Central memory CD4-positive, alpha-beta T cell (primary cell): ENCODE results near the gene CYP4F2.
A peak's percentile ranks its signal among the peaks of the same experiment; 100 is the strongest.
"Not testable (repeated sequence)": the region's sequence is repeated elsewhere in the genome, so short reads cannot be mapped to it uniquely, and the experiment has no call there.

Experiments
- DNase-seq: peaks from one replicate; pipeline ENCODE4 v3.0.0; 2022

CYP4F2 gene

DNA sequence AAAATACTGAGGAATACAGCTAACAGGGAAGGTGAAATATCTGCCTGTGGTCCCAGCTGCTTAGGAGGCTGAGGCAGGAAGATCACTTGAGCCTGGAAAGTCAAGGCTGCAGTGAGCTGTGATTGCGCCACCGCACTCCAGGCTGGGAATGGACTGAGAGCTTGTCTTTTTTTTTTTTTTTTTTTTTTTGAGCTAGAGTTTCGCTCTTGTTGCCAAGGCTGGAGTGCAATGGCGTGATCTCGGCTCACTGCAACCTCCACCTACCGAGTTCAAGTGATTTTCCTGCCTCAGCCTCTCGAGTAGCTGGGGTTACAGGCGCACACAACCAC, 54.0 kb downstream of the CYP4F2 start:
- DNase-seq: not testable (repeated sequence)

DNA sequence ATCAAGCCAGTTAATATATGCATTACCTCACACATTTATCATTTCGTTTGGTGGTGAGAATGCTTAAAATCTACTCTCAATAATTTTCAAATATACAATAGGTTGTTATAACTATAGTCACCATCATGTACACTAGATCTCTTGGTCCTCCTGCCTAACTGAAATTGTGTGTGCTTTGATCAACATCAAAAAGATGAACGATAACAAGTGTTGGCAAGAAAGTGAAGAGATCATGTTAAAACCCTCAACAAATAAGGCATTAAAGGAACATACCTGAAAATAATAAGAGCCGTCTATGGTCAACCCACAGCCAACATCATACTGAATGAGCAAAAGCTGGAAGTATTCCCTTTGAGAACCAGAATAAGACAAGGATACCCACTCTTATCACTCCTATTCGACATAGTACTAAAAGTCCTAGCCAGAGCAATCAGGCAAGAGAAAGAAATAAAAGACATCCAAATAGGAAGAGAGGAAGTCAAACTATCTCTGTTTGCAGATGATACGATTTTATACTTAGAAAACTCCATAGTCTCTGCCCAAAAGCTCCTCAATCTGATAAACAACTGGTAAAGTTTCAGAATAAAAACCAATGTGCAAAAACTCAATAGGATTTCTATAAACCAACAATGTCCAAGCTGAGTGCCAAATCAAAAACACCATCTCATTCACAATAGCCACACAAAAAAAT, 54.5 kb downstream of the CYP4F2 start:
- peak; percentile 5 for DNase-seq

DNA sequence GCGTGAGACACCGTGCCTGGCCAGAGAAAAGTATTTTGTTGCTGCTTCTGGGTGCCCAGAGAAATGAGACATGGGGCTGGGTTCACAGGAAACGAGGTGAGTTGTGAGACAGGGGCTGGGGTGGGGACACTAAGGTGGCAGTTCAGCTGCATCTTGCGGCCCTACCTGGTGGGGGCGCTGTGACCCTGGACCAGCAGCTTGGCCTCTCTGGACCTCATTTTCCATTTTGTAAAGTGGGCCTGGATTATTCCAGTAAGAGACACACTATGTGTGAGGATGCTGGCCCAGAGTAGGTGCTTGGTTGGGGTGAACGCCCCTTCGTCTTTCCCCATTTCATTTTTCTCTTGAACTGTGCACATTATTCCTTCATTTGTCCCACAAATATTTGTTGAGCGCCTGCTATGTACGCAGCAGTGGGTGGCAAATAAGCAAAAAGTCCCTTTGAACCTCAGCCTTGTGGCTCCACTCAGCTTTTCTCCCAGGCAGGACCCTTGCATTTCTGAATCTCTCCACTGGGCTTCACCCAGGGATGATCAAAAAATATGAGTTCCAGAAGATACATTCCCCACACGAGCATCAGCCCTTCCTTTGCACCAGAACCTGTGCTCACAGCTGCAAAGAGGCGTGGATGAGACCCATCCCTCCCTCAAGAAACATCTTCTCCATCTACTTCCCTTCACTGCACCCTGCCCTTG, 55.9 kb downstream of the CYP4F2 start:
- DNase-seq: no peak

DNA sequence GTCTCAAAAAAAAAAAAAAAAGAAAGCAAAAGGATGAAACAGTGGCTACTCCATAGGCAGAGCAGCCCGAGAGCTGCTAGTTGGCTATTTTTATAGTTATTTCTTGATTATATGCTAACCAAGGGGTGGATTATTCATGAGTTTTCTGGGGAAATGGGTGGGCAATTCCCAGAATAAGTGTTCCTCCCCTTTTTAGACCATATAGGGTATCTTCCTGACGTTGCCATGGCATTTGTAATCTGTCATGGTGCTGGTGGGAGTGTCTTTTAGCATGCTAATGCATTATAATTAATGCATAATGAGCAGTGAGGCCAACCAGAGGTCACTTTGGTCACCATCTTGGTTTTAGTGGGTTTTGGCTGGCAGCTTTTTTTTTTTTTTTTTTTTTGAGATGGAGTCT, 57.0 kb downstream of the CYP4F2 start:
- no peak for DNase-seq

DNA sequence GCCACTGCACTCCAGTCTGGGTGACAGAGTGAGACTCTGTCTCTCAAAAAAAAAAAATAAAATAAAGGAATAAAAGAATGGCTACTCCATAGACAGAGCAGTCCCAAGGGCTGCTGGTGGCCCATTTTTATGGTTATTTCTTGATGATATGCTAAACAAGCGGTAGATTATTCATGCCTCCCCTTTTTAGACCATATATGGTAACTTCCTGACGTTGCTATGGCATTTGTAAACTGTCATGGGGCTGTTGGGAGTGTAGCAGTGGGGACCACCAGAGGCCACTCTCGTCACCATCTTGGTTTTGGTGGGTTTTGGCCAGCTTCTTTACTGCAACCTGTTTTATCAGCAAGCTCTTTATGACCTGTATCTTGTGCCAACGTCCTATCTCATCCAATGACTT, 58.0 kb downstream of the CYP4F2 start:
- not testable (repeated sequence) for DNase-seq

DNA sequence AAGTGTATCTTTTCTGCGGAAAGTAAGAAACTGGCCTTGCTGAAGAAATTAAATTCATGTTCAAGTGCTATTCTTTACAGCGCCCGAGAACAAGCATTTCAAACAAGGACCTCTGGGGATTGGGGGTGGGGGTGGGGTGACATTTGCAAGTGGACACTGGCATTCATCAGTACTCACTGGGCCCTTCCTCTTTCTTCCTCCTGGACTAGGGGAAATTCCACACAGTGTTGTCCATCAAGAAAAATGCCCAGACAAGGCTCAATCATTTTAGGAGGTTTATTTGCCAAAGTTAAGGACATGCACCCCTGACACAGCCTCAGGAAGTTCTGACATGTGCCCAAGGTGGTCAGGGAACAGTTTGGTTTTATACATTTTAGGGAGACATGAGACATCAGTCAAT, 59.5 kb downstream of the CYP4F2 start:
- DNase-seq: no peak

DNA sequence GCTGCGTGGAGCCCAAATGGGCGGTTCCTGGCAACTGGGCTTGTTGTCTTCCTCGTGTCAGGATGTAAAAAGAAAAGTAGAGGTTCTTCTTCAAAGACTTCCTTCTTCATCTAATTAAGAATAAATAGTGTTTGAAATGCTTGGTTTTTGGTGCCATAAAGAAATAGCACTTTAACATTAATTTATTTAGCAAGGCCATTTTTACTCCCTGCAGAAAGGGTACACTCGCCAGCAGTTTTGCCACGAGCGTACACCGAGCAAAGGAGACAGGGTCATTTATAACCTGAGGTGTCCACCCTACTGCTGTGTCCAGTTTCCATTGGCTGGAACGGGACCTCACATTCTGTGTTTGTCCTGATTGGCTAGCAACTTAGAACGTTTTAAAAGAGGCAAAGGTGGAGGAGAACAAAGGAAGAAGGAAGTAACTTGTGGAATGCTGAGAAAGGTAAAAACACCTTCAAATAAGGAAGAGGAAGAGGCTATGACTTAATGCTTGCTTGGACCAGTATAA, 60.6 kb downstream of the CYP4F2 start:
- DNase-seq: no peak

DNA sequence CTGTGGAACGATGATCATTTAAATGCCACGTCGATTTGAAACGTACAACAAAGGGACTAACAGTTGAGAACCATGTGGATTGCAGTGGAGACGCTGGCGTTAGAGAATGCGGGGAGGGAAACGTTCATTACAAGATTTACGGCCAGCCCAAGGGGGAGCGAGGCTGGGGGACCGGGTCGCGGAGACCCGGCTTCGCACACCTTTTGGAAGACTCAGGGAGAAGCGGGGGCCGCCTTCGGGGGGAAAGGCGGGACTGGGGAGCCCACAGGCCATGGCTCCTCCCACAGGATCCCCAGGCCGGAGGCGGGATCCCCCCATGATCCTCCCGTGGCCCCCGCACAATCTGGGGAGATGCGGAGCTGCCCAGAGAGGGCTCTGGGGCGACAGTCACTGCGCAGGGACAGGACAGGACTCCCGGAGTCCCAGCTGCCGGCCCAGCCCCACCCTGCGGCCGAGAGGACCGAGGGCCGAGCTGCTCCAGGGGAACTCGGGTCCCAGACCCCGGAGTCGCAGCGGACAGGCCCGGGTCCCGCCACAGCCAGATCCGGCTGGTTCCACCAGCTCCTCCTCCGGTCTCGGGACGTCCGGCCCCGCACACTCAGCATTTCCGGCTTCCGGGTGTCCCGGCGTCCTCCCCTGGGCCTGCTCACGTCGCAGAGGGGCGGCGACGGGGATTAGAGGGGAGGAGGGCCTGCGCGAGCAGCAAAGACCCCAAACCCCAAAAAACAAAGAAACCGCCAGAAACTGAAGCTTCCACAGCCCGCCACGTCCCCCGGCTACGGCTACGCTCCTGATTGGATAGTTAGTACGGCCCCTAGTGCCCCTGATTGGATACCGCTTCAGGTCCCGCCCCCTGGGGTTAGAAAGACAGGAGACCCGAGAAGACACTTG, 61.3 kb downstream of the CYP4F2 start:
- peak; percentile 95 for DNase-seq

DNA sequence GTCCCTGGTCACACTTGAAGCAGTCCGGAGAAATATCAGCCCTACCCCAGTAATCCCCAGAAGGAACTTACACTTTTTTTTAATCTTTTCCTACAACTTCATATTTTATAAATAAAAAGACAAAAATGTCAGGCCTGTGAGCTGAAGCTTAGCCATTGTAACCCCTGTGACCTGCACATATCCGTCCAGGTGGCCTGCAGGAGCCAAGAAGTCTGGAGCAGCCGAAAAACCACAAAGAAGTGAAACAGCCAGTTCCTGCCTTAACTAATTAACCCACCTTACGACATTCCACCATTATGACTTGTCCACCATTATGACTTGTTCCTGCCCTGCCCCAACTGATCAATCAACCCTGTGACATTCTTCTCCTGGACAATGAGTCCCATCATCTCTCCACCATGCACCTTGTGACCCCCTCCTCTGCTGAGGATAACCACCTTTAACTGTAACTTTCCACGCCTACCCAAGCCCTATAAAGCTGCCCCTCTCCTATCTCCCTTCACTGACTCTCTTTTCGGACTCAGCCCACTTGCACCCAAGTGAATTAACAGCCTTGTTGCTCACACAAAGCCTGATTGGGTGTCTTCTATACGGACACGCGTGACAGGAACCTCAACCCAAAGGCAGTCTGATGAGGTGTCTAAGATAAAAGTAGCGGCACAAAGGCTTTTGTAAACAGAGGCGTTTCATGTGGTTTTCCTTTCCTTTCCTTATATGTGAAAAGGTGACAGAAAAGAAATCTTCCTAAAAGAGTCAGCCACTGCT, 62.1 kb downstream of the CYP4F2 start:
- peak; percentile 80 for DNase-seq

DNA sequence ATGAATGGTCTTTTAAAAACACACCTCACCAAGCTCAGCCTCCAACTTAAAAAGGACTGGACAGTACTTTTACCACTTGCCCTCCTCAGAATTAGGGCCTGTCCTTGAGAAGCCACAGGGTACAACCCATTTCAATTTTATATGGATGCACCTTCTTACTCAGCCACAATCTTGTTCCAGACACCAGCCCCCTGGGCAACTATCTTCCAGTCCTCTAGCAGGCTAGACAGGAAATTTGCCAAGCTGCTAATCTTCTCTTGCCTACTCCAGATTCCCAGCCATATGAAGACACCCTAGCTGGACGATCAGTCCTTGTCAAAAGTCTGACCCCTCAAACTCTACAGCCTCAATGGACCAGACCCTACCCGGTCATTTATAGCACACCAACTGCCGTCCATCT, 63.6 kb downstream of the CYP4F2 start:
- not testable (repeated sequence) for DNase-seq

DNA sequence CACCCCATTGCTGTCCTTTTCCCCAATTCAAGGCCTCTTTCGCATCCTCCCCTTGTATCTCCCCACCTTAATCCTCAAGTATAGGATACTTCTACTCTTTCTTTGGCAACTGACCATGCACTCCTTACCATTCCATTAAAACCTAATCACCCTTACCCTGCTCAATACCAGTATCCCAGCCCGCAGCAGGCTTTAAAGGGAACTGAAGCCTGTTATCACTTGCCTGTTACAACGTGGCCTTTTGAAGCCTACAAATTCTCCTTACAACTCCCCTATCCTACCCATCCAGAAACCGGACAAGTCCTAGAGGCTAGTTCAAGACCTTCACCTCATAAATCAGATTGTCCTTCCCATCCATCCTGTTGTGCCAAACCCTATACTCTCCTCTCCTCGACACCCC, 66.2 kb downstream of the CYP4F2 start:
- no peak for DNase-seq

DNA sequence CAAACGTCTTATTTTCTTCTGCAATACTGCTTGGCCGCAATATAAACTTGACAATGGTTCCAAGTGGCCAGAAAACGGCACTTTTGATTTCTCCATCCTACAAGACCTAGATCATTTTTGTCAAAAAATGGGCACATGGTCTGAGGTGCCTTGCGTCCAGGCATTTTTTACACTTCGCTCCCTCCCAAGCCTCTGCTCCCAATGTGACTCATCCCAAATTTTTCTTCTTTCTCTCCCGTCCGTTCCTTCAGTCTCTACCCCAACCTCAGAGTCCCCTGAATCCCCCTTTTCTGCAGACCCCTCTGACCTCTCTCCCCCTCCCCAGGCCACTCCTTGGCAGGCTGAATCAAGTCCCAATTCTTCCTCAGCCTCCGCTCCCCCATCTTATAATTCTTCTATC, 68.1 kb downstream of the CYP4F2 start:
- no peak for DNase-seq

DNA sequence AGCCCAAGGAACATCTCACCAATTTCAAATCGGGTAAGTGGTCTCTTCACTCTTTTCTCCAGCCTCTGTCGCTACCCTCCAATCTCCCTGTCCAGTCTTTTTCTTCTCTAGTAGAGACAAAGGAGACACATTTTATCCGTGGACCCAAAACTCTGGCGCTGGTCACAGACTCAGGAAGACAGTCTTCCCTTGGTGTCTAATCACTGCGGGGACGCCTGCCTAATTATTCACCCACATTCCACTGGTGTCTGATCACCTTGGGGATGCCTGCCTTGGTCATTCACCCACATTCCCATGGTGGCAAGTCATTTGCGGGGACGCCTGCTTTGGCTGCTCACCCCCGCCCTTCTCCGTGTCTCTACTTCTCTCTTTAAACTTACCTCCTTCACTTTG, 68.6 kb downstream of the CYP4F2 start:
- DNase-seq: no peak

DNA sequence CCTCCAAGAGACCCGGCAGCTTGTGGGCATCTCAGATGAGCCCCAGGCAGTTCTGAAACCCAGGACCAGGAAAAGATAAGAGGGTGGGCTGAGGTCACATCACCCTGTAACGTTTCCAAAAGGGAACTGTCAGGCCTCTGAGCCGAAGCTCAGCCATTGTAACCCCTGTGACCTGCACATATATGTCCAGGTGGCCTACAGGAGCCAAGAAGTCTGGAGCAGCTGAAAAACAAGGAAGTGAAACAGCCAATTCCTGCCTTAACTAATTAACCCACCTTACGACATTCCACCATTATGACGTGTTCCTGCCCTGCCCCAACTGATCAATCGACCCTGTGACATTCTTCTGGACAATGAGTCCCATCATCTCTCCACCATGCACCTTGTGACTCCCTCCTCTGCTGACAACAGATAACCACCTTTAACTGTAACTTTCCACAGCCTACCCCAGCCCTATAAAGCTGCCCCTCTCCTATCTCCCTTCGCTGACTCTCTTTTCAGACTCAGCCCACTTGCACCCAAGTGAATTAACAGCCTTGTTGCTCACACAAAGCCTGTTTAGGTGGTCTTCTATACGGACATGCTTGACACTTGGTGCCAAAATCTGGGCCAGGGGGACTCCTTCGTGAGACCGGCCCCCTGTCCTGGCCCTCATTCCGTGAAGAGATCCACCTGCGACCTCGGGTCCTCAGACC, 69.1 kb downstream of the CYP4F2 start:
- not testable (repeated sequence) for DNase-seq

DNA sequence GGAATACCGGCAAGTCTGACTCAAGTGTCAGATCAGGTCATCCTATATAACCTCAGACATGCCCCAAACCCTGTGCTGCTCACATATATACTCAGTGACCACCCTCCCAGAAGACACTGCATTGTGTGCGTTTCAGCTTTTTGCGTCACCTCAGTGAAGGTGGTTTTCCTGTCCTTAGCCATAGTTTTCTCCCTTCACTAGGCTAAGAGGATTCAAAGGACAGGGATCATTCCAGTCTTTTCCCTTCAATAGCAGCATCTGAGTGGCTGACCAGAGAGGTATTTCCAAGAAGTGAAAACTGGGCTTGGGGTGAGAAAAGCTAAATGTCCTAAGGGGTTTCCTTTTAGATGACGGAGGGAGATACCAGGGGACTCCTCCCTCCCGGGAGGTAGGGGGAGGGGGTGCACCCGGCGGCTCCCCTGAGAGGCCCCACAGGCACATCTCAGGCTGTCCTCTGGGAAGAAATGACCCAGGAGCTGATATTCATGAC, 69.7 kb downstream of the CYP4F2 start:
- DNase-seq: no peak
